RWPE1 (cell line): ENCODE data around the gene SCN8A.
"Not testable (repeated sequence)": the region's sequence is repeated elsewhere in the genome, so short reads cannot be mapped to it uniquely, and the experiment has no call there.

Experiments
- CTCF ChIA-PET: fragments of 350-600 bp; sonication (Branson Sonifier 250); formaldehyde crosslinking; extraction: SDS; loops from one replicate; lab custom pipeline; 2021; lab: Yijun Ruan, JAX
- POLR2A ChIA-PET: fragments of 400-600 bp; formaldehyde crosslinking; extraction: SDS; loops from one replicate; lab custom pipeline; 2020; ENCODE audit warnings: antibody characterized with exemption; ENCODE audit not compliant: low non-redundant PET; lab: Yijun Ruan, JAX
- DNase-seq: peaks from one replicate; pipeline ENCODE4 v3.0.0; 2012; ENCODE audit warnings: low spot score
- H3K27ac ChIP-seq: fragments of 450-650 bp; 2 replicates; pipeline ENCODE4 v1.5.1; 2017
- CTCF ChIP-seq: fragments of 450-650 bp; conservative IDR thresholded peaks from 2 replicates; pipeline ENCODE4 v1.5.1; 2017; ENCODE audit warnings: low read depth, mild to moderate bottlenecking

Gene SCN8A

GRCh38 chr12:51593539-51593938 is 2.5 kb downstream of the SCN8A start:
- no peak for TF ChIP-seq CTCF
- peak; percentile 21 for DNase-seq
- no peak overlapping the region for H3K27ac ChIP-seq
- POLR2A ChIA-PET, result no interaction called here
- CTCF ChIA-PET, result interaction anchor here (1.1 kb wide), 1 partner anchor 11 kb away, joined by 3 read pairs; no protein-coding TSS in a partner anchor

- POLR2A ChIA-PET, result no interaction called here
- CTCF ChIA-PET, result no interaction called here
- no peak overlapping the region for H3K27ac ChIP-seq
- DNase-seq, result no peak
- no peak for TF ChIP-seq CTCF
These were observed 7.1 kb downstream of the SCN8A start for GRCh38 chr12:51598156-51598555.

GRCh38 chr12:51600721-51601120 is 9.7 kb downstream of the SCN8A start:
- CTCF ChIA-PET, result no interaction called here
- no peak overlapping the region for H3K27ac ChIP-seq
- POLR2A ChIA-PET, result no interaction called here
- TF ChIP-seq CTCF, result no peak
- no peak for DNase-seq

- CTCF ChIA-PET, result no interaction called here
- POLR2A ChIA-PET, result no interaction called here
- DNase-seq, result no peak
- no peak for TF ChIP-seq CTCF
- H3K27ac ChIP-seq, result no peak overlapping the region
These were observed 10.2 kb downstream of the SCN8A start for GRCh38 chr12:51601241-51601640.

- CTCF ChIA-PET, POLR2A ChIA-PET, DNase-seq, H3K27ac ChIP-seq: not testable (repeated sequence)
These were observed 14.9 kb downstream of the SCN8A start for GRCh38 chr12:51605896-51606295.

GRCh38 chr12:51607197-51607596 is 16.2 kb downstream of the SCN8A start:
- DNase-seq, CTCF ChIA-PET, POLR2A ChIA-PET, H3K27ac ChIP-seq: not testable (repeated sequence)

- H3K27ac ChIP-seq, result no peak overlapping the region
- no peak for DNase-seq
- ChIA-PET POLR2A (interaction anchor here (0.6 kb wide), 1 partner anchor 1284 kb away, joined by 3 read pairs; no protein-coding TSS in a partner anchor), CTCF (no interaction called here)
- TF ChIP-seq CTCF, result no peak
These were observed 29.4 kb downstream of the SCN8A start for GRCh38 chr12:51620448-51620847.
